K562 (cell line): Measurements from ENCODE around the gene C1QTNF5. TPM values are rescaled to one million over a fixed set of nuclear protein-coding genes. Genes with fewer than 3 reads are reported as not detected.

Experiments used
- EGR1 ChIP-seq: fragments of 450-650 bp; conservative IDR thresholded peaks from 2 replicates; pipeline ENCODE4 v1.6.1; 2017; ENCODE audit warnings: mild to moderate bottlenecking
- EHMT2 ChIP-seq: fragments of 450-650 bp; IDR thresholded peaks from 2 replicates; pipeline ENCODE4 v1.6.1; 2018; ENCODE audit warnings: antibody characterized with exemption
- HDAC3 ChIP-seq: fragments of 450-650 bp; IDR thresholded peaks from 2 replicates; pipeline ENCODE4 v1.6.1; 2018; ENCODE audit warnings: borderline replicate concordance, mild to moderate bottlenecking, moderate library complexity; ENCODE audit not compliant: partially characterized antibody
- HLTF ChIP-seq: fragments of 450-650 bp; IDR thresholded peaks from 2 replicates; pipeline ENCODE4 v1.6.1; 2016
- IRF1 ChIP-seq: sonication (generic); formaldehyde crosslinking; IDR thresholded peaks from 2 replicates; pipeline ENCODE4 v1.8.0; 2022; ENCODE audit warnings: missing genetic modification reagents, mild to moderate bottlenecking, borderline replicate concordance
- MTA3 ChIP-seq: fragments of 450-650 bp; formaldehyde crosslinking; IDR thresholded peaks from 2 replicates; pipeline ENCODE4 v1.6.1; 2017; ENCODE audit warnings: mild to moderate bottlenecking, borderline replicate concordance
- PRDM10 ChIP-seq: fragments of 450-650 bp; IDR thresholded peaks from 2 replicates; pipeline ENCODE4 v1.6.1; 2018; ENCODE audit not compliant: partially characterized antibody
- RREB1 ChIP-seq: fragments of 250-450 bp; sonication (Bioruptor Pico); IDR thresholded peaks from 2 replicates; pipeline ENCODE4 v1.4.0; 2020
- UBTF ChIP-seq, 2 experiments: IDR thresholded peaks; 2 replicates each; pipeline ENCODE4 v1.6.1; 2012; ENCODE audit warnings: improper control_type of control experiment in 2 of 2, low read depth in 2 of 2, low read length in 2 of 2, borderline replicate concordance in 1 of 2
- VEZF1 ChIP-seq: fragments of 200-800 bp; sonication (Bioruptor generic); IDR thresholded peaks from 2 replicates; pipeline ENCODE4 v1.6.1; 2017; ENCODE audit warnings: missing genetic modification characterization, missing compliant biosample characterization
- ZNF175 ChIP-seq: fragments of 200-800 bp; sonication (Bioruptor generic); IDR thresholded peaks from 2 replicates; pipeline ENCODE4 v1.6.1; 2016; ENCODE audit warnings: low read depth, mild to moderate bottlenecking, missing genetic modification characterization, missing compliant biosample characterization
- ZNF644 ChIP-seq: fragments of 200-800 bp; sonication (Bioruptor generic); IDR thresholded peaks from 2 replicates; pipeline ENCODE4 v1.6.1; 2016; ENCODE audit warnings: low read depth, missing genetic modification characterization, missing compliant biosample characterization
- polyA plus RNA-seq, 8 experiments: library from polyadenylated mRNA; depleted of rRNA in 4 of 8; stranded (reverse) in 5 of 8; unstranded in 3 of 8; fragments of >200 nt; fragmentation: Nextera tagmentation in 2 of 8; fragmentation: Illumina TruSeq in 1 of 8; extraction: Ambion mirVana in 2 of 8; extraction: Trizol in 1 of 8; gene quantifications; 2 replicates each; pipeline versions ENCODE4 v1.2.1 to v1.2.3, GENCODE V29; 2011 to 2014; ENCODE audit warnings: inconsistent platforms in 1 of 8, missing spikeins in 1 of 8
- total RNA-seq, 7 experiments: library from RNA; depleted of rRNA in 6 of 7; stranded (reverse); fragments of >200 nt in 6 of 7; fragmentation: Illumina TruSeq in 2 of 7; extraction: Trizol in 2 of 7; gene quantifications; 2 replicates each; pipeline versions ENCODE4 v1.2.1 to v1.2.3, GENCODE V29; 2011 to 2021; ENCODE audit warnings: low replicate concordance in 1 of 7

C1QTNF5 gene
- total and polyA plus RNA-seq, 9 of the 15 experiments (the other 6 are each of a cell fraction or from before 2014, with no cell fraction given), result 0.07 to 0.76 (median 0.24) TPM; not detected in 1

GRCh38 chr11:119319700-119320239 is 20.9 kb downstream of the C1QTNF5 start (continued):
- TF ChIP-seq MTA3 (0 out of 2 replicates have a peak, but pooled peaks have one; percentile 68), VEZF1 (CRISPR knock-in tag) (peak; percentile 4; the same call in 1 of the 2 replicates), EGR1 (peak; percentile 75), ZNF644 (tag) (no peak), PRDM10 (peak; percentile 39), EHMT2 (no peak), IRF1 (CRISPR knock-in tag) (no peak), HLTF (no peak), RREB1 (CRISPR knock-in tag) (no peak), HDAC3 (no peak), UBTF (IDR thresholded peaks at IDR 0.05; ENCODE audit: borderline replicate concordance in 1 of 2, low read depth in 2 of 2, low read length in 2 of 2) (peak in 1 of 2 experiments; percentile 64; a peak in 1 of 4 replicates), ZNF175 (no peak)
